Neural cell (in vitro differentiated cells): ENCODE results near the gene COL20A1.

Experiments
- CTCF ChIP-seq: fragments of 450-650 bp; IDR thresholded peaks from 2 replicates; pipeline ENCODE4 v1.5.1; 2014; ENCODE audit warnings: antibody characterized with exemption, mild to moderate bottlenecking, moderate library complexity; ENCODE audit not compliant: poor library complexity, severe bottlenecking
- EZH2 ChIP-seq: fragments of 200-600, 300-800 bp; shearing (Covaris generic), sonication (generic); IDR thresholded peaks from 2 replicates; pipeline ENCODE4 v1.6.1; 2014; ENCODE audit warnings: antibody characterized with exemption, low read length, borderline replicate concordance, mild to moderate bottlenecking; ENCODE audit not compliant: insufficient read depth, poor library complexity, severe bottlenecking
- MXI1 ChIP-seq: fragments of 450-650 bp; conservative IDR thresholded peaks from 2 replicates; pipeline ENCODE4 v1.6.1; 2014; ENCODE audit warnings: antibody characterized with exemption, mild to moderate bottlenecking; ENCODE audit not compliant: poor library complexity, severe bottlenecking
- POLR2AphosphoS5 ChIP-seq: IDR thresholded peaks from 2 replicates; pipeline ENCODE4 v1.6.1; 2012
- REST ChIP-seq: IDR thresholded peaks from 2 replicates; pipeline ENCODE4 v1.6.1; 2012; ENCODE audit warnings: borderline replicate concordance

GRCh38 chr20:63291811-63292210, 1.2 kb upstream of the COL20A1 start:
- no peak for TF ChIP-seq CTCF
- TF ChIP-seq MXI1, result no peak
- no peak for TF ChIP-seq EZH2
- no peak for TF ChIP-seq POLR2AphosphoS5
- TF ChIP-seq REST, result no peak
